NCI-H69 (cell line): ENCODE results near the gene LASP1.
A peak's percentile ranks its signal among the peaks of the same experiment; 100 is the strongest.
"Not testable (repeated sequence)": the region's sequence is repeated elsewhere in the genome, so short reads cannot be mapped to it uniquely, and the experiment has no call there.

Experiments
- DNase-seq: peaks from one replicate; lab custom pipeline; 2025; lab: John Stamatoyannopoulos, UW

The LASP1 gene

DNA sequence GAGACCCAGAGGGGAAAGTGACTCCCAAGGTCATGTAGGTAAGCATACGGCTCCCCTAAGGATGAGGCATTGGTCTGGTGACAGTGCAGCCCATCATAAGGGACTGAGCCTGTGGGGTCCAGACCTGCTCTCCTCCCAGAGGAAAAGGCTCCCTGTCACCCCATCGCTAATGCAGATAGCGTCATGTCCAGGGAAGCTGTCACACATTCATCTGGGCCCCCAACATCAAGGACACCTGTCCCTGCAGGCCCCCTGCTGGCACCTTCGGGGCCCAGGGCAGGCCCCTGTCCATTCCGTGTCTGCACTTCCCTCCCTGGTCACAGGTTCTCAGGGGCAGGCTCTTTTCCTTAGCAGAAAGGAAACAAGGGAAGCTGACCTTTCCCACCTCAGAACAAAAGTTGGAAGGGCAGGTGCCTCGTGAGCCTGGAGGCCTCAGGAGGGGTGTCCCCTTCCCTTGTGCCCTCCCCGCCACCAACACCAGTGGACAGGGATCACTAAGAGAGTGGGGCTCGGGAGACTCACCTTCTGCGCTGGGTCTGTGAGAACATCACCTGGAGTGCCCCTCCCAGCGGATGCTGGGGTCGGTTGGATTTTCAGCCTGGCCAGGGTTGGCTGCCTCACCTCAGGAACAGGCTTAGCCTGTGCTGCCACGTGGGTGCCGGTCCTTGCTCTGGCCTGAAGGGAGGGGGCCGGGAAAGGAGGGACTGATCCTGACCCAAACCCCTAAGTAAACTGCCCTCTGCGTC, 38.2 kb downstream of the LASP1 start:
- DNase-seq, result no peak

DNA sequence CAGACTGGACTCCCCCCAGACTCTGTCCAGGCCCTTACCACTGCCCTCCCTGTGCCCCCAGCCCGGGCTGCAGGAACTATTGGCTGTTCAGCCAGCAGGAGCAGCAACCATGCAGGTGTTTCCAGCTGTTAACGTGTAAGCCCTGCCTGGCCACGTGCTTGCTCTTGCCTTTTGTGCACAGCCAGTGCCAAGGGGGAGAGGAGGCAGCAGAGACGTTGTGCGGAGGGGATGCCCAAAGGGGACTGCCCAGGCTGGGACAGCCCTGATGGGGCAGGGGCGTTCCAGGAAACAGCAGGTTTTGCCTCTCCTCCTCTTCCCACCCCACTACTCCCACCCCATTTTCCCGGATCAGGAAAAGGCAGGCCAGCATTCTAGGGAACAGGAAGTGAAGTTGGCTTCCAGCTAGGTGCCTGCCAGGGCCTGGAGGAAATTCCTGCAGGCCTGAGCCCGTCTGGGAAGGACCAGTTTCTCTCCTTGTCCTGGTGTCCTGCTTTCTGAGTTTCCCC, 38.9 kb downstream of the LASP1 start:
- DNase-seq, result no peak

DNA sequence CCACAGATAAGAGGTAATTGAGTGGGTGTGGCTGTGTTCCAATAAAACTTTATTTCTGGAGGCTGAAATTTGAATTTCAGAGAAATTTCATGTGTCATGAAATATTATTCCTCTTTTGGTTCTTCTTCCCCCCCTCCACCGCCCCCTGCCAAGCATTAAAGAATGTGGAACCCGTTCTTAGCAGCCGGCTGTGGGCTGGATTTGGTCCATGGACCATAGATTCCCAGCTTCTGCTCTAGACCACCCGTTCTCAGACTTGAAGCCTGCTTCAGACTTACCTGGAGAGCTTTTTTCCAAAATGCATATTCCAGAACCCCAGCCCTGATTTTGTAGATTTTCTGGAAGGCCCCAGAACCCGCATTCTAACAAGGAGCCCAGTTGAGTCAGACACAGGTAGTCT, 40.5 kb downstream of the LASP1 start:
- no peak for DNase-seq

DNA sequence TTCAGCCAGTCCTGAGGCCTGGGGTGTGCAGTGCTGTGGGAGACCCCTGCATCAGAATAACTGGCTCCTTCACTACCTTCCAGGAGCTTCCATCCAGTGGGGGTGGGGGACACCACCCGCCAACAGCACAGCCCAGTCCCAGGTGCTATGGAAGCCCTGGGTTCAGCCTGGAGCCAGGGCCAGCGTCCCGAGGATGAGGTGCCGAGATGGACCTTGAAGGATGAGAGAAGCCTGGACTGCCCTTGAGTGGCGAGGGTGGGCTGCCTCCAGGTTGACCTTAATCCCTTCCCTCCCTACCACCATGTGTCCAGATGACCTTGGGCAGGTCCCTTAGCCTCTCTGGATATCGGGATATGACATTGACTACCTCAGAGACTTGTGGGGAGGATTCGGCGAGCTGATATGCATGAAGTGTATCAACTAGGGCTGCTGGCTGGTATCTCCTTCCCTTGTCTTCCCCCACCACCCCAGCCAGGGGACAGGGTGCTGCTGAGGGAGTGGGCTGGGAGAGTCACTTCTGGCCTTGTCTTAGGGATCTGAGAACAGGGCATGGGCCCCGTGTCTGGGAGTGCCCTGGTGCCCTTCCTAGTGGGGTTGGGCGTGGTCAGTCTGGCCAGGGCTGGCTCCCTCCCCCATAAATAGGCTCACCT, 41.3 kb downstream of the LASP1 start:
- no peak for DNase-seq

DNA sequence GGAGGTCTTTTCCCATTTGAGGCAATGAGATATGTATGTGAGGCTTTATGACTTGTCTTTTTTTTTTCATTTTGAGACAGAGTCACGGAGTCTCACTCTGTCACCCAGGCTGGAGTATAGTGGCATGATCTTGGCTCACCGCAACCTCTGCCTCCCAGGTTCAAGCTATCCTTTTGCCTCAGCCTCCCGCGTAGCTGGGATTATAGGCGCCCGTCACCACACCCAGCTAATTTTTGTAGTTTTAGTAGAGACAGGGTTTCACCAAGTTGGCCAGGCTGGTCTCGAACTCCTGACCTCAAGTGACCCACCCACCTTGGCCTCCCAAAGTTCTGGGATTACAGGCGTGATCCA, 41.8 kb downstream of the LASP1 start:
- not testable (repeated sequence) for DNase-seq

DNA sequence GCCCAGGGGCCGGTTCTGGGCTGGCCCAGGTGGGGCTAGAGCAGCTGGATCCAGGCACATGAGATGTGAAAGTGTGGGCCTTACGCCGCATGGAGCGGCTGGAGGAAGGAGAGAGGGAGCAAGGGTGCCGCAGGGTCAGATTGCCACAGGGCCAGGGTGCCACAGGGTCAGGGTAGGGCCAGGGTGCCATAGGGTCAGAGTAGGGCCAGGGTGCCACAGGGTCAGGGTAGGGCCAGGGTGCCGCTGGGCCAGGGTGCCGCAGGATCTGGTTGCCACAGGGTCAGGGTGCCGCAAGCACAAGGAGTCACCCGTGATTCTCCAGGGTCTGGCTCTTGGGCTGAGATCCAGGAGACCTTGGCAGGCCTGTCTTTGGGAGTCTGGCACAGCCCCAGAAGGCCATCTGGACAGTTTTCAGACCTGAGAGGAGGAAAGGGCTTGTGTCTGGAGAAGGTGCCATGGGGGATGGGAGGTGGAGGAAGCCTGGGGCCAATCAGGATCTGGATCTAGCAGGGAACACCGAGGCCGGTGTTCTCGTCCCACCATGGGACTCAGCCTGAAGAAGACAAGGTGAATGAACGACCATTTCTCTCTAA, 42.5 kb downstream of the LASP1 start:
- DNase-seq, result no peak

DNA sequence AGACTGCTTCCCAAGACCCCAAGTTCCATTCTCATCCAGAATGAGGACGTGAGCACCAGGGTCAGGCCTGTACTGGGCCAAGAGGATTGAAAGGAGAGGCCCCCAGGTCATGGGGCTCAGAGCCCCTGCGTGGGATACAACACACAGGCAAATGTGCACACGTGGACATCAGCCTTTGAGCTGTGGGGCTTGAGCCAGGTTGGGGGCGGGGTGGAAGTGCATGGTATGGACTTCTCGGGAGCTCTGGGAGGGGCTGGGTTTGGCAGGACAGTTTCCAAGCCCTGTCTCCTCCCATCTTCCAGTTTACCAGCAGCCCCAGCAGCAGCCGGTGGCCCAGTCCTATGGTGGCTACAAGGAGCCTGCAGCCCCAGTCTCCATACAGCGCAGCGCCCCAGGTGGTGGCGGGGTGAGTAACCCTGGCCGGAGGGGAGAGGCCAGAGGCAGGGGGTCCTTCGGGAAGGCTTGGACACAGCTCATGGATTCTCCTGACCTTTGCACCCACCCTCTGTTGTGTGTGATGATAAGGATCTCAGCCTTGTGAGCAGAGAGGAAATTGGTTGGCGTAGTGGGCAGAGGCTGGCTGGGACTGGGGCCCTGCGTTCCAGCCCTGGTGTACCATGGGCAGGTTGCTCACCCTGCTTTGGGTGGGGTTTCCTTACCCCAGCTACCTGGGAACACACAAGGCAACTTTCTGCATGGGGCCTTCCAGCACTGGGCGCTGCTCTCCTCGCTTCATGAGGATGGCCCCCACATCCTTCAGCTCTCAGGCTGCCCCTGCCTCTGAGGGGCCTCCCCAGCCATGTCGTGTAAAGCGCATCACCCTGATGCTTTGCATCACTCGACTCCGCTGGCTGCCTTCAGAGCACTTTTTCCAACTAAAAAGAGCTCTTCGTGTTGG, 45.1 kb downstream of the LASP1 start:
- no peak for DNase-seq

DNA sequence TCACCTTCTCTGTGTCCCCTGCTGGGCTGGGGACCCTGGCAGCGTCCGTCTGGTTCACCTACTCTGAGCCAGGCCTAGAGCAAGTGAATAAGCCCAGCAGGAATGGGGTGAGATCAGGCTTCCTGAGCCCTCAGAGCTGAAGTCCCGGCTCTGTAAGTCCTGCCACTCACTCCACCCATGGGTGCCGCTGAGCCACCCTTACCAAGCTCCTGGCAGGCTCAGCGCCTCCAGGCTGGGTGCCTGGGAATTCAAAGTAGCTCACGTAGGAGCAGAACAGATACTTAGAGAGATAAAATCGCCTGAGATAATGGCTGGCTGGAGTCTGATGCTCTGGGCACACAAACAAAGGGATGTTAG, 45.8 kb downstream of the LASP1 start:
- no peak for DNase-seq

DNA sequence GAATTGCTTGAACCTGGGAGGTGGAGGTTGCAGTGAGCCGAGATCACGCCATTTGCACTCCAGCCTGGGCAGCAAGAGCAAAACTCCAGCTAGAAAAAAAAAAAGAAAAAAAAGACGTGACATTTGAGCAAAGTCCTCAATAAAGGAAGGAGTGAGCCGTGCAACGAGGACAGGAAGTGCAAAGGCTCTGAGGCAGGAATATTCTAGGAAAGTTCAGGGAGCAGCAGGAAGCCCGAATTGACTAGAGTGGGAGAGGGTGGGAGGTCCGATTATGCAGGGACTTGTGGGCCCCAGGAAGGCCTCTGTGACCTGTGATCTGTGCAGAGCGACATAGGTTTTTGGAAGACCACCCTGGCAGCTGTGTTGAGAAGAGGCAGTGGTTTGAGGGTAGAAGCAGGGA, 46.9 kb downstream of the LASP1 start:
- DNase-seq, result no peak

DNA sequence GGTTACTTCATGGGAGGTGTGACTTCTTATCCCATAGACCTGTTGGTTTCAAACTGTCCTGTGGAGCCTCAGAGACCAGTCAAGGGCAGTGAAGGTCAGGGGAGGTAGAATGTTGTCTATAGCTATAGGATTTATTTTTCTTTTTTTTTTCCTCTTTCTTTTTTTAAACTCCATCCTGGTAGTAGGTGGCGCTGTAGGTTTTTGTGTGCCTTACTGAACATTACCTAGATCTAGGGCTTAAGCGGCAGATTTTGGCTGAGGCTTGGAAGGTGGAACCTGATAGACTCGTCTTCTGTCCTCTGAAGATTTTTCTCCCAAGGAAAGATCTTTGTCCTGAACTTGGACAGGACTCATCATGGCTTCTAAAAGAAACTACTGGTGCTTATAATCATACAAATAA, 47.4 kb downstream of the LASP1 start:
- DNase-seq, result peak; percentile 16

DNA sequence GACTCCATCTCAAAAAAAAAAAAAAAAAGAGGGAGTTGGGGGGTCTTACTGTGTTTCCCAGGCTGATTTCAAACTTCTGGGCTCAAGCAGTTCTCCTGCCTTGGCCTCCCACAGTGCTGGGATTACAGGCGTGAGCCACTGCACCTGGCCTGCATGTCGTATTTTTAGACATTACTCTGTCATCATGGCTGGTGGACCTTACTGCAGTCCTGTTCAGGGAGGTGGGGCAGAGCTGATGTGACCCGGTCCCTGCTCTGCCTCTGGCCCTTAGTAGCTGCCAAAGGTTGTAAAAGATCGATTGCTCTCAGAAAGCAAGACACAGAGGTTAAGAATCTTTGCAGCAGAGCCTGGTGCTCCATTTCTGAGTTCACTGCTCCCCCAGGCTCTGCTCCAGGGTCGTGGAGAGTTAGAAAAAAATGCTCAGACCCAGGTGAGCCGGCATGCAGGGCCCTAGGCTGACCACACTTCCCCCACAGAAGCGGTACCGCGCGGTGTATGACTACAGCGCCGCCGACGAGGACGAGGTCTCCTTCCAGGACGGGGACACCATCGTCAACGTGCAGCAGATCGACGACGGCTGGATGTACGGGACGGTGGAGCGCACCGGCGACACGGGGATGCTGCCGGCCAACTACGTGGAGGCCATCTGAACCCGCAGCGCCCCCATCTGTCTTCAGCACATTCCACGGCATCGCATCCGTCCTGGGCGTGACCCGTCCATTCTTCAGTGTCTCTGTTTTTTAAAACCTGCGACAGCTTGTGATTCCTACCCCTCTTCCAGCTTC, 48.5 kb downstream of the LASP1 start:
- DNase-seq, result no peak

DNA sequence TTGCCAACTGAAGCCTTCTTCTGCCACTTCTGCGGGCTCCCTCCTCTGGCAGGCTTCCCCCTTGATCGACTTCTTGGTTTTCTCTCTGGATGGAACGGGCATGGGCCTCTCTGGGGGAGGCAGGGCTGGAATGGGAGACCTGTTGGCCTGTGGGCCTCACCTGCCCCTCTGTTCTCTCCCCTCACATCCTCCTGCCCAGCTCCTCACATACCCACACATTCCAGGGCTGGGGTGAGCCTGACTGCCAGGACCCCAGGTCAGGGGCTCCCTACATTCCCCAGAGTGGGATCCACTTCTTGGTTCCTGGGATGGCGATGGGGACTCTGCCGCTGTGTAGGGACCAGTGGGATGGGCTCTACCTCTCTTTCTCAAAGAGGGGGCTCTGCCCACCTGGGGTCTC, 49.1 kb downstream of the LASP1 start:
- no peak for DNase-seq

DNA sequence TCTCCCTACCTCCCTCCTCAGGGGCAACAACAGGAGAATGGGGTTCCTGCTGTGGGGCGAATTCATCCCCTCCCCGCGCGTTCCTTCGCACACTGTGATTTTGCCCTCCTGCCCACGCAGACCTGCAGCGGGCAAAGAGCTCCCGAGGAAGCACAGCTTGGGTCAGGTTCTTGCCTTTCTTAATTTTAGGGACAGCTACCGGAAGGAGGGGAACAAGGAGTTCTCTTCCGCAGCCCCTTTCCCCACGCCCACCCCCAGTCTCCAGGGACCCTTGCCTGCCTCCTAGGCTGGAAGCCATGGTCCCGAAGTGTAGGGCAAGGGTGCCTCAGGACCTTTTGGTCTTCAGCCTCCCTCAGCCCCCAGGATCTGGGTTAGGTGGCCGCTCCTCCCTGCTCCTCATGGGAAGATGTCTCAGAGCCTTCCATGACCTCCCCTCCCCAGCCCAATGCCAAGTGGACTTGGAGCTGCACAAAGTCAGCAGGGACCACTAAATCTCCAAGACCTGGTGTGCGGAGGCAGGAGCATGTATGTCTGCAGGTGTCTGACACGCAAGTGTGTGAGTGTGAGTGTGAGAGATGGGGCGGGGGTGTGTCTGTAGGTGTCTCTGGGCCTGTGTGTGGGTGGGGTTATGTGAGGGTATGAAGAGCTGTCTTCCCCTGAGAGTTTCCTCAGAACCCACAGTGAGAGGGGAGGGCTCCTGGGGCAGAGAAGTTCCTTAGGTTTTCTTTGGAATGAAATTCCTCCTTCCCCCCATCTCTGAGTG, 49.6 kb downstream of the LASP1 start:
- DNase-seq, result no peak

DNA sequence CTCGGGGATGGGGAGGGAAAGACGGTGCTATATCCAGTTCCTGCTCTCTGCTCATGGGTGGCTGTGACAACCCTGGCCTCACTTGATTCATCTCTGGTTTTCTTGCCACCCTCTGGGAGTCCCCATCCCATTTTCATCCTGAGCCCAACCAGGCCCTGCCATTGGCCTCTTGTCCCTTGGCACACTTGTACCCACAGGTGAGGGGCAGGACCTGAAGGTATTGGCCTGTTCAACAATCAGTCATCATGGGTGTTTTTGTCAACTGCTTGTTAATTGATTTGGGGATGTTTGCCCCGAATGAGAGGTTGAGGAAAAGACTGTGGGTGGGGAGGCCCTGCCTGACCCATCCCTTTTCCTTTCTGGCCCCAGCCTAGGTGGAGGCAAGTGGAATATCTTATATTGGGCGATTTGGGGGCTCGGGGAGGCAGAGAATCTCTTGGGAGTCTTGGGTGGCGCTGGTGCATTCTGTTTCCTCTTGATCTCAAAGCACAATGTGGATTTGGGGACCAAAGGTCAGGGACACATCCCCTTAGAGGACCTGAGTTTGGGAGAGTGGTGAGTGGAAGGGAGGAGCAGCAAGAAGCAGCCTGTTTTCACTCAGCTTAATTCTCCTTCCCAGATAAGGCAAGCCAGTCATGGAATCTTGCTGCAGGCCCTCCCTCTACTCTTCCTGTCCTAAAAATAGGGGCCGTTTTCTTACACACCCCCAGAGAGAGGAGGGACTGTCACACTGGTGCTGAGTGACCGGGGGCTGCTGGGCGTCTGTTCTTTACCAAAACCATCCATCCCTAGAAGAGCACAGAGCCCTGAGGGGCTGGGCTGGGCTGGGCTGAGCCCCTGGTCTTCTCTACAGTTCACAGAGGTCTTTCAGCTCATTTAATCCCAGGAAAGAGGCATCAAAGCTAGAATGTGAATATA, 50.8 kb downstream of the LASP1 start:
- no peak for DNase-seq

DNA sequence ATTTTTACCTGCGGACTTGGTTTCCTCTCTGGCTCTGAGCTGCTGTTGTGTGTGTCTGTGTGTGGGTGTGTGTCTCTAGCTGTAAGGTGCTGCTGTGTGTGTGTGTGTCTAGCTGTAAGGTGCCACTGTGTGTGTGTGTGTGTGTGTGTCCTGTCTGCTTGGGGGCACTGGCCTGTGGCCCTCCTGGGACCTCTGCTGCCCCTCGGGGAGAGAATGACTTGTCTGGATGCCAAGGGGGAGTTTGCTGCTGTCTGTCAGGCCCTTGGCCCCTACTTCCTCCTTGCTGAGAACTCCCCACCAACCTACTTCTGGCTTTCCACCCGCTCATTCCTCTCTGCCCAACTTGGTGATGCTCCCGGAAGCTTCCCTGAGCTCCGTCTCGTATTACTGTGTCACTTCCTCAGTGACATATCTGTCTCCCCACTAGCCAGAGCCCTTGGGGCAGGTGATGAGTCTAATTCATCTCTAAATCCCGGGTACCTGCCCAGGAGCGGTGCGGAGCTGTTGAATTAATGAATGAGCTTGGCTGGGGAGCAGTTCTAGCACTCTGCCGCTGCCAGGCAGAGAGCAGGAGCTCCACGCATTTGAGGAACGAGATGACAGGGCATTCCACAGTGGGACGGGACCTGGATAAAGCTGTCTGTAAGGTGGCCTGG, 52.0 kb downstream of the LASP1 start:
- DNase-seq, result no peak

DNA sequence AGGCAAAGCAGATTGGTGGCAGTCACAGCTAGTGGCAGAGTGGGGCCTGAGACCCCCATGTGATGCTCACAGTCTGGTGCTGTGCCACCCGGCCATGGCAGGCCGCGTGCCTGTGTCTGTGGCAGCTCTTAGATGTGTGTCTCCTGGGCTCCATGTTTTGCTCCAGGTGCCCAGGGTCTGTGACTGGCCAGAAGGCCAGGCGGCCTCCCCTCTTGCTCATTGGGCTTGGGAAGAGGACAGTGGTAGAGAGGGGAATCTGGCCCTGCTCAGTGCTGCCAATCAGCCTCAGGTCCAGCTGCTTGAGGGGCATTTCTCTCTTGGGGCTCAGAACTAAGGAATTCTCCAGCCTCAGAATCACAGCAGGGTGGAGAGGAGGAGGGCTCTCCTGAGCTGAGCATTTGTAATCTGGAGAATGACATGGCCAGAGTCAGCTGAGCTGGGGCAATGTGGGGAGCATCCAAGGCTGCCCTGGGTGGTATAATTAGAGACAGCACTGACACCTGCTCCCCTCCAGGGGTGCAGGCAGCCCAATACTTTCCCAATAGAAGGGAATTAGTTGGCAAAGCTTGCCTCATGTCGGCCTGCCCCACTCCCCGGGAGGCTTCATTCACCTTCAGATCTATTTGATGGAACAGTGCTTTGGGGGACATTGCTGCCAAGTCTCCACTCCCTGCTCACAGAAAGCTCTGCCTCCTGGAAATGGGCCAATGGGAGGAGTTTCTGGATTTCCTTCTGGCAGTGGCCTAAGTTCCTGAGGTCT, 52.9 kb downstream of the LASP1 start:
- DNase-seq, result peak; percentile 89

DNA sequence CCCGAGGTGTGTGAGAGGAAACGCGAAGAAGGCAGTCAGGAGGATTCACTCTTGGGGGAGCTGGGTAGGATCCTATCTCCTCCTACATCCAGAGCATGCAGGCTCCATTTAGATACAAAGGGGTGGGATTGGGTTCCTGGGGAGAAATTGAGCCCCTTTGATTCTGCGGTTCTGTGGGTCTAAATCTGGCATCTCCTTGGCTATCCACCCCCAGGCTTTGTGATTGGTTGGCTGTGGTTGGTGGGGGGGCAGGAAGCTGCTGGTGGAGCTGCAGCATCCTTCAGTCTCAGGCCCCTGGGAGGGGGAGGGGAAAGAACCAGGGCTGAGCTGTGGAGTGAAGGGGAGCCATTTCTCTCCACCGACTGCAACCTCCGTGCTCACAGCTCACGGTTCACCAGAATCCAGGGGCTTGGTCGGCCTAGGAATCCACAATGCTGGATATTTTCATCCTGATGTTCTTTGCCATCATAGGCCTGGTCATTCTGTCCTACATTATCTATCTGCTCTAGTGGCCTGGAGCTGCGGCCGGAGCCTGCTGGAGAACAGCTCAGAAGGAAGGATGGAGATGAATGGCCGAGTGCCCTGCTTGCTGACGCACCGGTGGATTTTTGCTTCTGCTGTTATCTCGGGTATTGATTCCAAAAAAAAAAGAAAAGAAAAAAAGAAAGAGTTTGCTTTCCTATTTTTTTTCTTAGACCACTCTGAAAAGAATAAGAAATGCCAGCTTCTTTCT, 55.6 kb downstream of the LASP1 start, which contains the start of gene LASP1NB:
Gene LASP1NB (plus strand): TSS at position 352 of the 733 bp plus-strand sequence.
- no peak for DNase-seq
